SH-SY5Y (cell line): ENCODE results near the gene BPIFA1.

Experiments
- GATA2 ChIP-seq: IDR thresholded peaks from 2 replicates; pipeline ENCODE4 v1.6.1; 2011; ENCODE audit warnings: mild to moderate bottlenecking, low read depth, low read length
- GATA3 ChIP-seq: IDR thresholded peaks from 2 replicates; pipeline ENCODE4 v1.6.1; 2011; ENCODE audit warnings: low read depth, mild to moderate bottlenecking, low read length, moderate library complexity

GRCh38 chr20:33261465-33261864 lies 25.7 kb downstream of the BPIFA1 start:
- TF ChIP-seq GATA2 (no peak), GATA3 (no peak)
